ENCODE results near the gene MTX3.

The MTX3 gene

GRCh38 chr5:79990598-79991507 lies at the start of gene MTX3:
Gene MTX3 (minus strand): TSS chr5:79991262. CDS start chr5:79991238, 24 bp downstream.
- H3K36me3 Mint-ChIP-seq (ENCODE audit: low read depth): peaks cover 49% of the 10 kb centered on the region
- peak within 1 kb of the TSS; percentile 93 for H3K4me3 Mint-ChIP-seq
- peaks cover 4% of the 10 kb centered on the region for H3K27me3 Mint-ChIP-seq
- H3K4me1 Mint-ChIP-seq (ENCODE audit: low read depth): peaks cover 55% of the 10 kb centered on the region
- no peaks in the 10 kb centered on the region for H3K9me3 Mint-ChIP-seq
- peak within 1 kb of the TSS; percentile 100 for H3K27ac Mint-ChIP-seq
- DNase-seq: peak; percentile 91

GRCh38 chr5:80039650-80040049 lies 48.6 kb upstream of the MTX3 start:
- no peak for DNase-seq
- H3K4me1 Mint-ChIP-seq (ENCODE audit: low read depth): peaks cover 21% of the 10 kb centered on the region
- H3K4me3 Mint-ChIP-seq: no peak overlapping the region
- H3K9me3 Mint-ChIP-seq: no peaks in the 10 kb centered on the region
- H3K27ac Mint-ChIP-seq: no peak overlapping the region
- peaks cover 64% of the 10 kb centered on the region for H3K27me3 Mint-ChIP-seq
- no peaks in the 10 kb centered on the region for H3K36me3 Mint-ChIP-seq (ENCODE audit: low read depth)

GRCh38 chr5:80037366-80037765 lies 46.3 kb upstream of the MTX3 start:
- no peak for DNase-seq
- H3K36me3 Mint-ChIP-seq (ENCODE audit: low read depth): no peaks in the 10 kb centered on the region
- H3K4me1 Mint-ChIP-seq (ENCODE audit: low read depth): peaks cover 33% of the 10 kb centered on the region
- no peak overlapping the region for H3K4me3 Mint-ChIP-seq
- no peaks in the 10 kb centered on the region for H3K9me3 Mint-ChIP-seq
- H3K27me3 Mint-ChIP-seq: peaks cover 69% of the 10 kb centered on the region
- peak overlapping the region; percentile 54 for H3K27ac Mint-ChIP-seq

GRCh38 chr5:80036615-80037014 lies 45.6 kb upstream of the MTX3 start:
- peaks cover 68% of the 10 kb centered on the region for H3K27me3 Mint-ChIP-seq
- DNase-seq: no peak
- H3K4me3 Mint-ChIP-seq: no peak overlapping the region
- H3K36me3 Mint-ChIP-seq (ENCODE audit: low read depth): no peaks in the 10 kb centered on the region
- no peaks in the 10 kb centered on the region for H3K9me3 Mint-ChIP-seq
- H3K4me1 Mint-ChIP-seq (ENCODE audit: low read depth): peaks cover 33% of the 10 kb centered on the region
- no peak overlapping the region for H3K27ac Mint-ChIP-seq

GRCh38 chr5:80035839-80036238 lies 44.8 kb upstream of the MTX3 start:
- peak overlapping the region; percentile 49 for H3K4me3 Mint-ChIP-seq
- no peaks in the 10 kb centered on the region for H3K9me3 Mint-ChIP-seq
- no peak for DNase-seq
- peaks cover 38% of the 10 kb centered on the region for H3K4me1 Mint-ChIP-seq (ENCODE audit: low read depth)
- H3K36me3 Mint-ChIP-seq (ENCODE audit: low read depth): no peaks in the 10 kb centered on the region
- H3K27ac Mint-ChIP-seq: no peak overlapping the region
- peaks cover 71% of the 10 kb centered on the region for H3K27me3 Mint-ChIP-seq

- Mint-ChIP-seq H3K36me3 (ENCODE audit: low read depth) (no peaks in the 10 kb centered on the region), H3K27me3 (peaks cover 68% of the 10 kb centered on the region), H3K9me3 (no peaks in the 10 kb centered on the region), H3K4me3 (peak within 1 kb of the TSS; percentile 66), H3K4me1 (ENCODE audit: low read depth) (peaks cover 38% of the 10 kb centered on the region), H3K27ac (no peak within 1 kb of the TSS)
- peak; percentile 37 for DNase-seq
Measured at GRCh38 chr5:80034962-80035821, 44.1 kb upstream of the MTX3 start, which contains the start of gene THBS4. Gene THBS4 (plus strand): TSS chr5:80035348. CDS start chr5:80035538, 190 bp downstream.

GRCh38 chr5:80034559-80034958 lies 43.5 kb upstream of the MTX3 start:
- no peaks in the 10 kb centered on the region for H3K9me3 Mint-ChIP-seq
- H3K27ac Mint-ChIP-seq: no peak overlapping the region
- H3K4me3 Mint-ChIP-seq: peak overlapping the region; percentile 66

GRCh38 chr5:80033513-80033912 lies 42.5 kb upstream of the MTX3 start:
- no peaks in the 10 kb centered on the region for H3K36me3 Mint-ChIP-seq (ENCODE audit: low read depth)
- no peak overlapping the region for H3K4me3 Mint-ChIP-seq
- H3K27me3 Mint-ChIP-seq: peaks cover 56% of the 10 kb centered on the region
- H3K4me1 Mint-ChIP-seq (ENCODE audit: low read depth): peaks cover 38% of the 10 kb centered on the region
- no peak for DNase-seq
- no peaks in the 10 kb centered on the region for H3K9me3 Mint-ChIP-seq
- H3K27ac Mint-ChIP-seq: no peak overlapping the region

More at GRCh38 chr5:80034559-80034958, 43.5 kb upstream of the MTX3 start:
- no peak for DNase-seq
- no peaks in the 10 kb centered on the region for H3K36me3 Mint-ChIP-seq (ENCODE audit: low read depth)
- H3K27me3 Mint-ChIP-seq: peaks cover 61% of the 10 kb centered on the region
- H3K4me1 Mint-ChIP-seq (ENCODE audit: low read depth): peaks cover 38% of the 10 kb centered on the region

GRCh38 chr5:80031109-80031508 lies 40.0 kb upstream of the MTX3 start:
- Mint-ChIP-seq H3K9me3 (no peaks in the 10 kb centered on the region), H3K4me1 (ENCODE audit: low read depth) (peaks cover 28% of the 10 kb centered on the region), H3K27me3 (peaks cover 41% of the 10 kb centered on the region), H3K27ac (no peak overlapping the region), H3K4me3 (no peak overlapping the region), H3K36me3 (ENCODE audit: low read depth) (no peaks in the 10 kb centered on the region)
- DNase-seq: no peak

- Mint-ChIP-seq H3K9me3 (no peaks in the 10 kb centered on the region), H3K27me3 (peaks cover 4% of the 10 kb centered on the region), H3K36me3 (ENCODE audit: low read depth) (no peaks in the 10 kb centered on the region), H3K27ac (no peak overlapping the region), H3K4me3 (no peak overlapping the region), H3K4me1 (ENCODE audit: low read depth) (peaks cover 6% of the 10 kb centered on the region)
- no peak for DNase-seq
Measured at GRCh38 chr5:80026841-80027240, 35.8 kb upstream of the MTX3 start.

GRCh38 chr5:80025069-80025468 lies 34.0 kb upstream of the MTX3 start:
- H3K27me3 Mint-ChIP-seq: no peaks in the 10 kb centered on the region
- DNase-seq: no peak
- peaks cover 2% of the 10 kb centered on the region for H3K4me1 Mint-ChIP-seq (ENCODE audit: low read depth)
- H3K36me3 Mint-ChIP-seq (ENCODE audit: low read depth): no peaks in the 10 kb centered on the region
- no peak overlapping the region for H3K4me3 Mint-ChIP-seq
- no peak overlapping the region for H3K27ac Mint-ChIP-seq
- no peaks in the 10 kb centered on the region for H3K9me3 Mint-ChIP-seq

- peaks cover 3% of the 10 kb centered on the region for H3K9me3 Mint-ChIP-seq
- no peak overlapping the region for H3K27ac Mint-ChIP-seq
- H3K4me3 Mint-ChIP-seq: no peak overlapping the region
- H3K4me1 Mint-ChIP-seq (ENCODE audit: low read depth): peaks cover under 1% of the 10 kb centered on the region
- DNase-seq: no peak
- H3K27me3 Mint-ChIP-seq: no peaks in the 10 kb centered on the region
- H3K36me3 Mint-ChIP-seq (ENCODE audit: low read depth): peaks cover 5% of the 10 kb centered on the region
Measured at GRCh38 chr5:80010754-80011392, 19.8 kb upstream of the MTX3 start.

- Mint-ChIP-seq H3K36me3 (ENCODE audit: low read depth) (peaks cover 8% of the 10 kb centered on the region), H3K4me1 (ENCODE audit: low read depth) (no peaks in the 10 kb centered on the region), H3K4me3 (no peak overlapping the region), H3K27me3 (no peaks in the 10 kb centered on the region), H3K9me3 (peaks cover 3% of the 10 kb centered on the region), H3K27ac (no peak overlapping the region)
- DNase-seq: no peak
Measured at GRCh38 chr5:80008995-80009765, 18.1 kb upstream of the MTX3 start.

GRCh38 chr5:80002677-80003076 lies 11.6 kb upstream of the MTX3 start:
- Mint-ChIP-seq H3K36me3 (ENCODE audit: low read depth) (peaks cover 8% of the 10 kb centered on the region), H3K9me3 (peaks cover 3% of the 10 kb centered on the region), H3K27ac (no peak overlapping the region), H3K27me3 (no peaks in the 10 kb centered on the region), H3K4me1 (ENCODE audit: low read depth) (no peaks in the 10 kb centered on the region), H3K4me3 (no peak overlapping the region)
- no peak for DNase-seq

Measured in activated T-cell treated with anti-CD3 and anti-CD28 coated beads, Interleukin-2, amount 50 U/mL, for 24 hours (primary cell).